IMR-90 (cell line): ENCODE results near the gene GCSAM. TPM values are rescaled to one million over a fixed set of nuclear protein-coding genes. Genes with fewer than 3 reads are reported as not detected.

Source experiments
- ATAC-seq: fragments of 200-7000 bp; cut with Tn5 transposase; 2 replicates; pipeline ENCODE4 v1.9.1; 2020; ENCODE audit warnings: low read depth, mild to moderate bottlenecking, moderate library complexity
- BruUV-seq: library from RNA; stranded (reverse); fragments of 400-500 nt; replicated peaks from 2 replicates; lab custom pipeline; 2021; lab: Mats Ljungman, UMichigan
- CTCF ChIA-PET: fragments of 300-600 bp; formaldehyde crosslinking; extraction: SDS; loops from one replicate; lab custom pipeline; 2021; ENCODE audit warnings: antibody characterized with exemption; lab: Yijun Ruan, JAX
- POLR2A ChIA-PET: fragments of 300-600 bp; sonication (Branson Sonifier 250); formaldehyde crosslinking; loops from one replicate; lab custom pipeline; 2022; ENCODE audit warnings: antibody characterized with exemption; ENCODE audit not compliant: unreplicated experiment; lab: Charles Lee
- DNase-seq: peaks from one replicate; pipeline ENCODE4 v3.0.0; 2013
- H2AFZ ChIP-seq: replicated peaks from 2 replicates; pipeline ENCODE3; 2013; ENCODE audit warnings: low read length, mild to moderate bottlenecking; ENCODE audit not compliant: poor library complexity
- H2AK5ac ChIP-seq: 2 replicates; pipeline ENCODE4 v1.6.1; 2013; ENCODE audit warnings: low read depth, low read length, inconsistent platforms
- H2AK9ac ChIP-seq: replicated peaks from 2 replicates; pipeline ENCODE3; 2013; ENCODE audit warnings: mild to moderate bottlenecking, low read depth, low read length, moderate library complexity; ENCODE audit not compliant: poor library complexity
- H2BK120ac ChIP-seq: 2 replicates; pipeline ENCODE4 v1.6.1; 2013; ENCODE audit warnings: low read depth, low read length, inconsistent platforms
- H2BK15ac ChIP-seq: 3 replicates; pipeline ENCODE4 v1.6.1; 2013; ENCODE audit warnings: low read depth, low read length, inconsistent platforms
- H2BK20ac ChIP-seq: 2 replicates; pipeline ENCODE4 v1.6.1; 2013; ENCODE audit warnings: low read depth, mild to moderate bottlenecking, inconsistent platforms, low read length, moderate library complexity
- H2BK5ac ChIP-seq: 2 replicates; pipeline ENCODE4 v1.6.1; 2013; ENCODE audit warnings: mild to moderate bottlenecking, low read depth, low read length, inconsistent platforms; ENCODE audit not compliant: poor library complexity, severe bottlenecking
- H3K14ac ChIP-seq: replicated peaks from 2 replicates; pipeline ENCODE4 v1.6.1; 2013; ENCODE audit warnings: low read depth, low read length, inconsistent platforms
- H3K18ac ChIP-seq: 2 replicates; pipeline ENCODE4 v1.6.1; 2013; ENCODE audit warnings: low read depth, low read length, control low read depth
- H3K23ac ChIP-seq: 2 replicates; pipeline ENCODE4 v1.6.1; 2013; ENCODE audit warnings: low read depth, low read length, inconsistent platforms
- H3K27ac ChIP-seq: 2 replicates; pipeline ENCODE4 v1.5.1; 2013; ENCODE audit warnings: mild to moderate bottlenecking, control low read depth, low read length; ENCODE audit not compliant: insufficient read depth
- H3K27me3 ChIP-seq: 2 replicates; pipeline ENCODE4 v1.6.1; 2013; ENCODE audit warnings: low read length; ENCODE audit not compliant: control insufficient read depth, insufficient read depth
- H3K36me3 ChIP-seq: 2 replicates; pipeline ENCODE4 v1.6.1; 2013; ENCODE audit warnings: low read length, mixed read lengths; ENCODE audit not compliant: control insufficient read depth, insufficient read depth
- H3K4ac ChIP-seq: 2 replicates; pipeline ENCODE4 v1.6.1; 2013; ENCODE audit warnings: low read depth, low read length, inconsistent platforms
- H3K4me1 ChIP-seq: 2 replicates; pipeline ENCODE4 v1.6.1; 2013; ENCODE audit warnings: low read length, mixed read lengths; ENCODE audit not compliant: control insufficient read depth, insufficient read depth
- H3K4me2 ChIP-seq: 2 replicates; pipeline ENCODE4 v1.6.1; 2013; ENCODE audit warnings: low read depth, mild to moderate bottlenecking, control low read depth, low read length, moderate library complexity
- H3K4me3 ChIP-seq: 2 replicates; pipeline ENCODE4 v1.5.1; 2013; ENCODE audit warnings: low read depth, mild to moderate bottlenecking, control low read depth, low read length, moderate library complexity; ENCODE audit not compliant: insufficient read depth
- H3K56ac ChIP-seq: 2 replicates; pipeline ENCODE4 v1.6.1; 2013; ENCODE audit warnings: low read length, inconsistent platforms; ENCODE audit not compliant: insufficient read depth; ENCODE audit errors: extremely low read depth
- H3K79me1 ChIP-seq, 2 experiments: 2 replicates each; pipeline ENCODE4 v1.6.1; 2013; ENCODE audit warnings: low read length in 2 of 2, inconsistent platforms in 1 of 2, low read depth in 1 of 2
- H3K9ac ChIP-seq: 2 replicates; pipeline ENCODE4 v1.6.1; 2013; ENCODE audit warnings: low read depth, low read length, control low read depth
- H3K9me1 ChIP-seq: 2 replicates; pipeline ENCODE4 v1.6.1; 2013; ENCODE audit warnings: low read length, inconsistent platforms; ENCODE audit not compliant: insufficient read depth
- H3K9me3 ChIP-seq: 2 replicates; pipeline ENCODE4 v1.6.1; 2013; ENCODE audit warnings: low read length; ENCODE audit not compliant: control insufficient read depth, insufficient read depth
- H4K20me1 ChIP-seq: 2 replicates; pipeline ENCODE4 v1.6.1; 2013; ENCODE audit warnings: low read length, inconsistent platforms; ENCODE audit not compliant: insufficient read depth
- H4K5ac ChIP-seq: 2 replicates; pipeline ENCODE4 v1.6.1; 2013; ENCODE audit warnings: mild to moderate bottlenecking, low read depth, low read length, control low read depth
- H4K8ac ChIP-seq, 2 experiments: 2 replicates each; pipeline ENCODE4 v1.6.1; 2013; ENCODE audit warnings: low read depth in 2 of 2, low read length in 2 of 2, control low read depth in 1 of 2, inconsistent platforms in 1 of 2
- H4K91ac ChIP-seq: 2 replicates; pipeline ENCODE4 v1.6.1; 2013; ENCODE audit warnings: low read depth, low read length, inconsistent platforms; ENCODE audit not compliant: insufficient read depth
- CEBPB ChIP-seq: IDR thresholded peaks from 2 replicates; pipeline ENCODE4 v1.6.1; 2012; ENCODE audit warnings: low read depth, low read length, improper control_type of control experiment
- MXI1 ChIP-seq: IDR thresholded peaks from 2 replicates; pipeline ENCODE4 v1.6.1; 2012; ENCODE audit warnings: low read depth, mild to moderate bottlenecking, low read length, moderate library complexity, borderline replicate concordance
- dilution Hi-C: fragments of 300-500 bp; cut with HindIII; formaldehyde crosslinking; loops from one replicate; pipeline ENCODE4 v1.14.3; 2018; ENCODE audit warnings: low sequenced_read_pairs; ENCODE audit not compliant: unreplicated experiment
- in situ Hi-C: fragments of 300-500 bp; cut with MboI; formaldehyde crosslinking; loops from 3 replicates; pipeline ENCODE4 v1.14.3; 2019; ENCODE audit warnings: low sequenced_read_pairs, inconsistent platforms, mixed read lengths
- intact Hi-C: fragments of 100-400 bp; cut with micrococcal nuclease; formaldehyde crosslinking; loops from 2 replicates; pipeline ENCODE4 v1.10.0; 2022
- polyA plus RNA-seq, 3 experiments: library from polyadenylated mRNA; depleted of rRNA; stranded (reverse); fragments of >200 nt; gene quantifications; 2 replicates each; pipeline ENCODE4 v1.2.3, GENCODE V29; 2012; ENCODE audit warnings: low replicate concordance in 1 of 3
- total RNA-seq: library from RNA; depleted of rRNA; stranded (reverse); fragments of >200 nt; gene quantifications from 2 replicates; pipeline ENCODE4 v1.2.3, GENCODE V29; 2012

The GCSAM gene
- total and polyA plus RNA-seq, 2 of the 4 experiments (the other 2 are of a cell fraction) = not detected

- Histone ChIP-seq H3K9ac (peak overlapping the region; percentile 8), H3K9me3 (peaks cover 3% of the 10 kb centered on the region; the same call in 1 of the 2 replicates), H2BK5ac (peak overlapping the region; percentile 72), H2BK15ac (peak overlapping the region; percentile 3; the same call in 1 of the 3 replicates), H2BK120ac (peak overlapping the region; percentile 47), H4K20me1 (no peaks in the 10 kb centered on the region), H2BK20ac (no peak overlapping the region), H3K27ac (peak overlapping the region; percentile 21; the same call in 1 of the 2 replicates), H4K91ac (no peak overlapping the region), H2AFZ (no peak overlapping the region), H3K79me1 (peaks cover 14 to 59% of the 10 kb centered on the region in 2 experiments; a peak in 3 of 4 replicates), H3K9me1 (peaks cover 8% of the 10 kb centered on the region; the same call in 1 of the 2 replicates), H3K36me3 (no peaks in the 10 kb centered on the region), H3K27me3 (no peaks in the 10 kb centered on the region), H4K8ac (peak overlapping the region; percentile 49 to 77; a peak in 3 of 4 replicates), H2AK9ac (no peak overlapping the region), H3K18ac (peak overlapping the region; percentile 42; the same call in 1 of the 2 replicates), H2AK5ac (0 out of 2 replicates have a peak overlapping the region, but pooled peaks have one; percentile 21), H3K56ac (no peak overlapping the region), H4K5ac (peak overlapping the region; percentile 84), H3K4me1 (peaks cover 11% of the 10 kb centered on the region), H3K4me3 (no peak overlapping the region; the same call in 1 of the 2 replicates), H3K4me2 (peak overlapping the region; percentile 81), H3K14ac (peak overlapping the region; percentile 12; the same call in 1 of the 2 replicates), H3K23ac (peak overlapping the region; percentile 49; the same call in 1 of the 2 replicates), H3K4ac (peak overlapping the region; percentile 62; the same call in 1 of the 2 replicates)
- in situ Hi-C loops (no loop called here), dilution Hi-C loops (no loop called here), intact Hi-C loops (no loop called here)
- BruUV-seq = no TSS peak
- DNase-seq (peak; percentile 32), ATAC-seq (peak; percentile 9)
- POLR2A ChIA-PET = no interaction called here
- TF ChIP-seq CEBPB (peak; percentile 68), MXI1 (no peak)
- CTCF ChIA-PET = interaction anchor here (1.3 to 1.5 kb wide), 3 partner anchors 14 to 19 kb away, joined by 3 to 4 read pairs (median 4); no protein-coding TSS in a partner anchor
Observed at GRCh38 chr3:112093180-112093522, 39.9 kb downstream of the GCSAM start.
